Heart right ventricle (tissue), 16 donors: ENCODE data around the gene UMODL1. TPM values are rescaled to one million over a fixed set of nuclear protein-coding genes. Genes with fewer than 3 reads are reported as not detected.

Source experiments
- ATAC-seq, 8 donors: fragments of 200-7000 bp; cut with Tn5 transposase; one replicate each; pipeline ENCODE4 v1.9.1; 2020; ENCODE audit warnings: mild to moderate bottlenecking in 8 of 8, moderate library complexity in 8 of 8, moderate number of reproducible peaks in 1 of 8
- DNase-seq, 2 donors: peaks; one replicate each; pipeline ENCODE4 v3.0.0-alpha.2; 2020
- H3K27ac ChIP-seq, 10 donors: fragments of 200-600 bp; sonication (generic) in 2 of 10; one replicate each; pipeline versions ENCODE4 v1.5.0 to v1.8.0; 2020 to 2022; ENCODE audit warnings: mild to moderate bottlenecking in 3 of 10
- H3K27me3 ChIP-seq, 7 donors: fragments of 200-600 bp; one replicate each; pipeline ENCODE4 v1.8.0; 2021 to 2022; ENCODE audit warnings: mild to moderate bottlenecking in 2 of 7
- H3K36me3 ChIP-seq, 9 donors: fragments of 200-600 bp; sonication (generic) in 1 of 9; one replicate each; pipeline versions ENCODE4 v1.5.0 to v1.8.0; 2020 to 2022; ENCODE audit warnings: mild to moderate bottlenecking in 2 of 9
- H3K4me1 ChIP-seq, 9 donors: fragments of 200-600 bp; sonication (generic) in 1 of 9; one replicate each; pipeline versions ENCODE4 v1.5.0 to v1.8.0; 2020 to 2022; ENCODE audit warnings: mild to moderate bottlenecking in 4 of 9
- H3K4me3 ChIP-seq, 10 donors: fragments of 200-600 bp; sonication (generic) in 2 of 10; one replicate each; pipeline versions ENCODE4 v1.5.0 to v1.8.0; 2020 to 2022; ENCODE audit warnings: mild to moderate bottlenecking in 7 of 10, moderate library complexity in 2 of 10
- H3K9me3 ChIP-seq, 11 donors: fragments of 200-600 bp in 10 of 11; sonication (generic) in 2 of 11; one replicate each; pipeline versions ENCODE4 v1.5.0 to v1.8.0; 2013 to 2022; ENCODE audit warnings: mild to moderate bottlenecking in 2 of 11, control low read depth in 1 of 11, moderate library complexity in 1 of 11
- CTCF ChIP-seq, 9 donors: fragments of 200-600 bp; sonication (generic) in 2 of 9; IDR thresholded peaks; one replicate each; pipeline versions ENCODE4 v1.5.0 to v1.8.0; 2021 to 2022; ENCODE audit warnings: antibody characterized with exemption in 9 of 9, mild to moderate bottlenecking in 5 of 9, moderate library complexity in 1 of 9
- WGBS, 2 donors: extraction: QIAGEN DNeasy Blood & Tissue Kit; methylation state at CpG; one replicate each; pipeline ENCODE4 v1.1.7; 2013; ENCODE audit warnings: inconsistent platforms in 1 of 2; 5-methylcytosine and 5-hydroxymethylcytosine counted together
- intact Hi-C, 10 donors: fragments of 100-400 bp; cut with DNase I; formaldehyde crosslinking; loops; one replicate each; pipeline versions ENCODE4 v1.11.1 to v1.14.2; 2022
- polyA plus RNA-seq, 2 donors: library from polyadenylated mRNA; stranded (reverse); fragments of 200-250 nt; gene quantifications; one replicate each; pipeline ENCODE4 v1.2.3, GENCODE V29; 2013
- total RNA-seq, 10 donors: library from RNA; stranded (reverse); fragmentation: NEBNext Ultra II Directional in 3 of 10; extraction: Animal tissue kit (Norgen Biotek cat#: 25700) in 3 of 10; gene quantifications; one replicate each; pipeline versions ENCODE4 v1.2.1 to v1.2.4, GENCODE V29; 2021 to 2023
- donor health status: Arrhythmogenic right ventricular cardiomyopathy.
- donor health status: ischemic (EF 13 %, LVEDD 7.1; RV severe dilation, severe dysfunction).
- donor health status: healthy with polysubstance abuse.
- donor health status: DM: no; HTN: yes; CAD: no.
- donor health status: DM: no; HTN: no; CAD: no.
- donor health status: ischemic (EF 25% LVEDD 6.9; RV normal size, moderate dysfunction).
- donor health status: ischemic (EF 25% LVEDD 5.7; RV mildly dilated, moderate dysfunction).
- donor health status: healthy.
- donor health status: DM: yes; HTN: yes; CAD: no.
- donor health status: Ischemic cardiomyopathy.
- donor health status: ischemic (EF 35%, LVEDD 5.7; RV mildly dilated, moderate dysfunction).
- donor health status: nonischemic (EF 11% LVEDD 7.7; RV severe dilation, severe dysfunction).
- donor health status: DM: yes; HTN: yes; CAD: no.
- donor health status: PGD.
- donor health status: ischemic (EF 29% LVEDD 5.4; RV normal size, mild dysfunction).
- donor health status: nonischemic (EF 23%, LVEDD 6.1; RV moderate dilation, normal function).

Gene UMODL1
- total and polyA plus RNA-seq, 12 donors = 0.13 to 0.31 (median 0.25) TPM; not detected in 9

GRCh38 chr21:42103843-42104242, 32.7 kb downstream of the UMODL1 start:
- WGBS, 2 donors = 90 to 92% methylated on average over 13 of the region's 13 CpGs
- H3K4me3 ChIP-seq = no peak overlapping the region
- no peak for TF ChIP-seq CTCF (IDR thresholded peaks at IDR 0.05)
- no peak overlapping the region for H3K27ac ChIP-seq
- no peaks in the 10 kb centered on the region for H3K36me3 ChIP-seq
- peaks cover 0 to 42% (median 7%) of the 10 kb centered on the region in 7 donors for H3K27me3 ChIP-seq
- ATAC-seq = no peak
- no peak for DNase-seq
- intact Hi-C loops = loop anchor here in 1 of 10 donors (10.0 kb wide), 1 partner anchor 89 kb away; the partner anchor contains the start of gene ZBTB21
- no peaks in the 10 kb centered on the region for H3K9me3 ChIP-seq
- H3K4me1 ChIP-seq = peaks cover 0 to 9% (median 5%) of the 10 kb centered on the region in 9 donors

DNA sequence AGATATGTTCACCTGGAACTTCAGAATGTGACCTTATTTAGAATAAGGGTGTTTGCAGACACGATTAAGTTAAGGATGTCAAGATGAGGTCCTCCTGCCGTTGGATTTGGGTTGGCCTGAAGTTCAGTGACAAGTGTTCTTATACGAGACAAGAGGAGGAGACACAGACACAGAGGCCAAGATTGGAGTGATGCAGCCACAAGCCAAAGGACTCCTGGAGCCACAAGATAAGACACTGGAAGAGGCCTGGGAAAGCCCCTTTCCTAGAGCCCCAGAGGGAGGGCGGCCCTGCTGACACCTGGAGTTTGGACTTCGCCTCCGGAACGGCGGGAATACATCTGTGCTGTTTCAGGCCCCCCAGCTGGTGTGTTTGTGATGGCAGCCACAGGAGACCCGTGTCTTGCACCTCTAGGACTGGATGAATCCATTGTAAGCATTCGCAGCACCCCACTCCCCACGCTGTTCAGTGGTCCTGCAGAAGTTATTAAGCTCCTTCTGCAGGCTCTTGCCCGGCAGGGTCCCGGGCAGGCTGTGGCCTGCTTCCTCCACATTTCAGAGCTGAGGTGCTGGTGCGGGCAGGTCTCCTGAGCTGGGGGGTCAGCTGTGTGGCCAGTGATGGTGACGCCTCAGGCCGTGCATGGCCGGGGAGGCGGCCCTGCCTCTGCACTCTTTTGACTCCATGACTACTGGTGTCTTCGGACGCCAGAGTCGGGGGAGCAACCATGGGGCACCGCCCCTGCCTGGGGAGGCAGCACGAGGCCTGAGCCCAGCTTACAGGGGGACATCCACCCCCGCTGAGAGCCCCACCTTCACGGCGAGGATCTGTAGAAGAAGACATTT, 34.6 kb downstream of the UMODL1 start:
- peaks cover 0 to 9% (median 5%) of the 10 kb centered on the region in 9 donors for H3K4me1 ChIP-seq
- ATAC-seq (no peak), DNase-seq (no peak)
- TF ChIP-seq CTCF (IDR thresholded peaks at IDR 0.05) = no peak
- no peaks in the 10 kb centered on the region for H3K36me3 ChIP-seq
- no peak overlapping the region for H3K4me3 ChIP-seq
- no peak overlapping the region for H3K27ac ChIP-seq
- intact Hi-C loops = loop anchor here in 4 of 10 donors (2.0 to 10.0 kb wide), 3 partner anchors 91 to 289 kb away; partner anchors contain the start of gene ZBTB21 (in 3 of the 4)
- WGBS, 2 donors = 88 to 90% methylated on average over 26 of the region's 26 CpGs
- H3K27me3 ChIP-seq = peaks cover 0 to 42% (median 7%) of the 10 kb centered on the region in 7 donors
- H3K9me3 ChIP-seq = no peaks in the 10 kb centered on the region

DNA sequence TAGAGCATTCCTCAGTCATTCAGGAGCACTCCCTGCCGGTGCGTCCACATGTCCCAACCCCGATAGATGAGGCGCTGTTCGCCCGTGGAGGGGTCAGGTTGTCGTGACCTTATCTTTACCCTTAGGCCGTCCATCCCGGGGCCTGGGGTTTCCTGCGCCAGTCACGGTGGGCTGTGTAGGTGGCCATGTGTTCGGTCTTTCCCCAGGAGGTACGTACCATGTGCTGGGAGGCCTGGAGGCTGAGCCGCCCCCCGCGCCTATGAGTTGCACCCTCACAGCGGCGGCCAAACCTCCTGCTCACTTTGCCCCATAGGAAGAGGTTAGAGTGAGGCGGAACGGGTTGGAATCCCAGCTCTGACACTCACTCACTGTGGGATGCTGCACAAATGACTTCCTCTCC, 35.3 kb downstream of the UMODL1 start:
- ATAC-seq (no peak), DNase-seq (no peak)
- no peaks in the 10 kb centered on the region for H3K9me3 ChIP-seq
- H3K27ac ChIP-seq = no peak overlapping the region
- no peaks in the 10 kb centered on the region for H3K36me3 ChIP-seq
- H3K27me3 ChIP-seq = peaks cover 0 to 45% (median 7%) of the 10 kb centered on the region in 7 donors
- no peak for TF ChIP-seq CTCF (IDR thresholded peaks at IDR 0.05)
- no peak overlapping the region for H3K4me3 ChIP-seq
- peaks cover 0 to 9% (median 5%) of the 10 kb centered on the region in 9 donors for H3K4me1 ChIP-seq
- intact Hi-C loops = loop anchor here in 4 of 10 donors (2.0 to 10.0 kb wide), 3 partner anchors 92 to 290 kb away; partner anchors contain the start of gene ZBTB21 (in 3 of the 4)
- 84 to 88% methylated on average over 20 of the region's 20 CpGs for WGBS, 2 donors

DNA sequence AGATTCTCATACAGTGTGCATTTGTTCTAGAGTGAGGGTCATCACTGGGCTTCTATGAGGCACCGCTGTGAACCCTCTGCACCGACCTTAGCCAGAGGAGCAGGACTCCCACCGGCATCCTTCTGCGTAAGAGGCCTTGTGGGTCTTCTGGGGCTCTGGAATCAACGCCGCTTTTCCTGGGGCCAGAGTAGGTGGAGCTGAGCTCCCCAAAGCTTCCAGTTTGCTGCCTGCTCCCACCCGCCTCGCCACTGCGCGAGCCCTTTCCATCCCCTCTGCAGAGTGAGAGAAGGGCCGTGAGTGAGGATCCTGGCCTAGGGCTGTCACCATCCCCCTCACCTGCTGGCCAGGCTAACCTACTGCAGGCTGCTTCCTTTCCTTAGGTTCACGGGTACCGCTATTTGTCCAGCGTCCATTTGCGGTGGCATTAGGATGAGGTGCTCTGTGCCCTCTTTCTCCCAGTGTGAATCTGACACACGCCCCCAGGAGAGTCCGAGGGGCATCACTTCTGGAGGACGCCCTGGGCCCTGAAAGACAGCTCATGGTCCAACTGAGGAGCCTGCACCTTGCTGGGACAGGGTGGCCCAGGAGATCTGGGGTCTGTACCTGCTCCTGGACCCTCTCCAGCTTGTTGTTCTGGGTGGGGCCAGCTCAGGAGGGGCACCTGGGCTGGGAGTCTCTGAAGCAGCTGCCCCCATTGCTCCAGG, 36.2 kb downstream of the UMODL1 start:
- Histone ChIP-seq H3K4me3 (no peak overlapping the region), H3K27ac (no peak overlapping the region), H3K9me3 (no peaks in the 10 kb centered on the region), H3K27me3 (peaks cover 0 to 49% (median 7%) of the 10 kb centered on the region in 7 donors), H3K4me1 (peaks cover 0 to 9% (median 5%) of the 10 kb centered on the region in 9 donors), H3K36me3 (no peaks in the 10 kb centered on the region)
- 79 to 81% methylated on average over 18 of the region's 18 CpGs for WGBS, 2 donors
- ATAC-seq (peak in 3 of 8 donors; percentile 4 to 40 (median 5)), DNase-seq (no peak)
- TF ChIP-seq CTCF (IDR thresholded peaks at IDR 0.05) = no peak
- intact Hi-C loops = loop anchor here in 4 of 10 donors (2.0 to 10.0 kb wide), 3 partner anchors 93 to 291 kb away; partner anchors contain the start of gene ZBTB21 (in 3 of the 4)
